OCI-LY1 (cell line): ENCODE results near the gene PPFIA4.

Experiments
- EZH2 ChIP-seq: fragments of 200-600 bp; sonication (generic), shearing (Covaris generic); IDR thresholded peaks from 2 replicates; pipeline ENCODE4 v1.8.0; 2017; ENCODE audit warnings: borderline replicate concordance, mixed run types, mild to moderate bottlenecking, antibody characterized with exemption, low read length, moderate library complexity, mixed read lengths
- TF ChIP-seq, protein P1 (sequence below): fragments of 200-600 bp; sonication (generic), shearing (Covaris generic); IDR thresholded peaks from 2 replicates; pipeline ENCODE4 v1.5.1; 2017; ENCODE audit warnings: mild to moderate bottlenecking, antibody characterized with exemption, low read length, moderate library complexity, mixed read lengths

DNA sequence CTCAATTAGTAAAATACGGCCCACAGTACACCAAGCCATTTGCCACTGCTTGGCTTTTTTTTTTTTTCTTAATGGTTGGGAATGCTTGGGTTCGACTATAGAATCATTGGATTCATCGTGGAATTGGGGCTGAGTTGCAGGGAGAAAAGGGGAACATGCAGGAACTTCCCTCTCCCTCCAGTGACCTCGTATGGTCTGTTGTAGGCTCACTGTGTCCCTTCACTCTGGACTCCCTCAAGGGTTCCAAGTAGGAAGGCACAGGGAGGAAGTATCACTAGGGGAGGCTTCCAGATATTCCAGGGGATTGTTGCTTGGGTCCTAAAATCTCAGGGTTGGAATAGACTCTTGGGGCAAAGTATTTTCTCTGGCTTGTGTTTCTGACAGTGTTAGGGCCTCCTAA is 24.5 kb downstream of the PPFIA4 start:
- TF ChIP-seq, protein P1, sequence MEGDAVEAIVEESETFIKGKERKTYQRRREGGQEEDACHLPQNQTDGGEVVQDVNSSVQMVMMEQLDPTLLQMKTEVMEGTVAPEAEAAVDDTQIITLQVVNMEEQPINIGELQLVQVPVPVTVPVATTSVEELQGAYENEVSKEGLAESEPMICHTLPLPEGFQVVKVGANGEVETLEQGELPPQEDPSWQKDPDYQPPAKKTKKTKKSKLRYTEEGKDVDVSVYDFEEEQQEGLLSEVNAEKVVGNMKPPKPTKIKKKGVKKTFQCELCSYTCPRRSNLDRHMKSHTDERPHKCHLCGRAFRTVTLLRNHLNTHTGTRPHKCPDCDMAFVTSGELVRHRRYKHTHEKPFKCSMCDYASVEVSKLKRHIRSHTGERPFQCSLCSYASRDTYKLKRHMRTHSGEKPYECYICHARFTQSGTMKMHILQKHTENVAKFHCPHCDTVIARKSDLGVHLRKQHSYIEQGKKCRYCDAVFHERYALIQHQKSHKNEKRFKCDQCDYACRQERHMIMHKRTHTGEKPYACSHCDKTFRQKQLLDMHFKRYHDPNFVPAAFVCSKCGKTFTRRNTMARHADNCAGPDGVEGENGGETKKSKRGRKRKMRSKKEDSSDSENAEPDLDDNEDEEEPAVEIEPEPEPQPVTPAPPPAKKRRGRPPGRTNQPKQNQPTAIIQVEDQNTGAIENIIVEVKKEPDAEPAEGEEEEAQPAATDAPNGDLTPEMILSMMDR, result no peak
- no peak for TF ChIP-seq EZH2
